ENCODE results near the gene MRPS9. TPM values are rescaled to one million over a fixed set of nuclear protein-coding genes. Genes with fewer than 3 reads are reported as not detected.

The MRPS9 gene
- 10 to 100 TPM in 3 of 5 donors, 1 to 10 TPM in 1, not detected in 1; 8.7 to 24.6 (median 18.2) TPM for total RNA-seq
- polyA plus RNA-seq, result 10 to 100 TPM; 20.1 to 30.9 (median 28.6) TPM
- long read RNA-seq, donor 1, transcript MRPS9-201 (11 exons, 1,500 nt), result major isoform, 5 of 7 reads
- long read RNA-seq, donor 1, partial matches to known transcripts, result 0 of 7 reads
- long read RNA-seq, donor 1, other reads (novel, unspliced or antisense), result 0 of 7 reads
- long read RNA-seq, donor 2, transcript MRPS9-201 (11 exons, 1,500 nt), result major isoform, 6 of 8 reads
- long read RNA-seq, donor 2, partial matches to known transcripts, result 0 of 8 reads
- long read RNA-seq, donor 2, other reads (novel, unspliced or antisense), result 0 of 8 reads
- long read RNA-seq, donor 3, partial matches to known transcripts, result 0 of 7 reads
- long read RNA-seq, donor 3, other reads (novel, unspliced or antisense), result 0 of 7 reads
- long read RNA-seq, donor 4, partial matches to known transcripts, result 0 of 2 reads
- long read RNA-seq, donor 4, other reads (novel, unspliced or antisense), result 0 of 2 reads
- long read RNA-seq, donor 5, transcript MRPS9-203 (4 exons, 982 nt), result major isoform, 11 of 14 reads
- long read RNA-seq, donor 5, partial matches to known transcripts, result 0 of 14 reads
- long read RNA-seq, donor 5, other reads (novel, unspliced or antisense), result 0 of 14 reads
- long read RNA-seq, donor 6, result 0 reads
- long read RNA-seq, donor 7, transcript MRPS9-201 (11 exons, 1,500 nt), result major isoform, 15 of 29 reads
- long read RNA-seq, donor 7, transcript MRPS9-203 (4 exons, 982 nt), result minor isoform, 14 of 29 reads
- long read RNA-seq, donor 7, partial matches to known transcripts, result 0 of 29 reads
- long read RNA-seq, donor 7, other reads (novel, unspliced or antisense), result 0 of 29 reads
- long read RNA-seq, donor 8, transcript MRPS9-203 (4 exons, 982 nt), result major isoform, 10 of 15 reads
- long read RNA-seq, donor 8, transcript MRPS9-201 (11 exons, 1,500 nt), result minor isoform, 5 of 15 reads
- long read RNA-seq, donor 8, partial matches to known transcripts, result 0 of 15 reads
- long read RNA-seq, donor 8, other reads (novel, unspliced or antisense), result 0 of 15 reads
- long read RNA-seq, donor 9, transcript MRPS9-203 (4 exons, 982 nt), result major isoform, 7 of 22 reads
- long read RNA-seq, donor 9, partial matches to known transcripts, result 12 of 22 reads
- long read RNA-seq, donor 9, other reads (novel, unspliced or antisense), result 0 of 22 reads
- long read RNA-seq, donor 10, partial matches to known transcripts, result 0 of 8 reads
- long read RNA-seq, donor 10, other reads (novel, unspliced or antisense), result 0 of 8 reads

DNA sequence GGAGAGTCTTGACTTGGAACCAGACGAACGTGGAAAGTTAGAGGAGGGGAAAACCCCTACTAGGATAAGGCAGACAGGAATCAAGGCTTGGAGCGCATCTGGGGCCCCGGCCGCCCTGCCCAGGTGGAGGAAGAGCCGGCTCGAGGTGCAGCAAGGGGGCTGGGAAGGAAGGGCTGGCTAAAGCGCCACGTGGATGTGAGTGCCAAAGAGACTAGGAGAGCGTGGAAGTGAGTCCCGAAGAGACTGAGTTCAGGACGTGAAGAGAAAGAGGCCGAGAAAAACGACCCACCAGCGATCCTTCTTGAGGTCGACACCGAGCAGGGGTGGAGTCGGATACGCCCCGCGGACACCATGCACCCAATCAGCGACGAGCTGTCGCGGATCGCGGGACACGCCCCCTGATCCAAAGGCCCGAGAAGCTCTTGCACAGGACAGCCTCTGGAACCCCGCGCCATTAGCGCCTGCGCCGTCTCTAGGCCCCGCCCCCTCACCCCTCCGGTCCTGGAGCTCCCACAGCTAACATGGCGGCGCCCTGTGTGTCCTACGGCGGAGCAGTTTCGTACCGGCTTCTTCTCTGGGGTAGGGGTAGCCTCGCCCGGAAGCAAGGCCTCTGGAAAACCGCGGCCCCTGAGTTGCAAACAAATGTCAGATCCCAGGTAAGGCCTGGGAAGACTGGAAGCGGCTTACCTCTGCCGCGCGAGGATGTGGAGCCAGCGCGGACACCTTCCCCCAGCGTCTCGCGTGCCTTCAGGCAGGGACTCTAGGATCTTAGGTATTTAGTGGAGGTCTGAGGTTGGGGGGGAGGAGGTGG, at the start of gene MRPS9:
Gene MRPS9 (plus strand): TSS at position 498 of the 811 bp plus-strand sequence. CDS start 24 bp downstream, at position 522.
- intact Hi-C loops (cut with DNase I; ENCODE audit: low total_unique reads), result no loop called here
- Histone ChIP-seq H3K4me3 (peak within 1 kb of the TSS; percentile 72 to 90 (median 81)), H3K27ac (peak within 1 kb of the TSS; percentile 84 to 90 (median 85)), H3K9me3 (no peaks in the 10 kb centered on the region), H3K4me1 (peaks cover 0 to 52% (median 31%) of the 10 kb centered on the region in 4 donors), H3K27me3 (no peaks in the 10 kb centered on the region), H3K36me3 (no peaks in the 10 kb centered on the region)
- peak; percentile 99 to 100 for DNase-seq
- WGBS, 5 donors, result 0 to 1% (median 1%) methylated on average over 38 to 55 of the region's 55 CpGs
- TF ChIP-seq EP300 (IDR thresholded peaks at IDR 0.05), result no peak
- TF ChIP-seq POLR2AphosphoS5 (IDR thresholded peaks at IDR 0.05), result peak in 2 of 3 donors; percentile 48 to 59
- TF ChIP-seq, protein P1, sequence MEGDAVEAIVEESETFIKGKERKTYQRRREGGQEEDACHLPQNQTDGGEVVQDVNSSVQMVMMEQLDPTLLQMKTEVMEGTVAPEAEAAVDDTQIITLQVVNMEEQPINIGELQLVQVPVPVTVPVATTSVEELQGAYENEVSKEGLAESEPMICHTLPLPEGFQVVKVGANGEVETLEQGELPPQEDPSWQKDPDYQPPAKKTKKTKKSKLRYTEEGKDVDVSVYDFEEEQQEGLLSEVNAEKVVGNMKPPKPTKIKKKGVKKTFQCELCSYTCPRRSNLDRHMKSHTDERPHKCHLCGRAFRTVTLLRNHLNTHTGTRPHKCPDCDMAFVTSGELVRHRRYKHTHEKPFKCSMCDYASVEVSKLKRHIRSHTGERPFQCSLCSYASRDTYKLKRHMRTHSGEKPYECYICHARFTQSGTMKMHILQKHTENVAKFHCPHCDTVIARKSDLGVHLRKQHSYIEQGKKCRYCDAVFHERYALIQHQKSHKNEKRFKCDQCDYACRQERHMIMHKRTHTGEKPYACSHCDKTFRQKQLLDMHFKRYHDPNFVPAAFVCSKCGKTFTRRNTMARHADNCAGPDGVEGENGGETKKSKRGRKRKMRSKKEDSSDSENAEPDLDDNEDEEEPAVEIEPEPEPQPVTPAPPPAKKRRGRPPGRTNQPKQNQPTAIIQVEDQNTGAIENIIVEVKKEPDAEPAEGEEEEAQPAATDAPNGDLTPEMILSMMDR (IDR thresholded peaks at IDR 0.05), result no peak

DNA sequence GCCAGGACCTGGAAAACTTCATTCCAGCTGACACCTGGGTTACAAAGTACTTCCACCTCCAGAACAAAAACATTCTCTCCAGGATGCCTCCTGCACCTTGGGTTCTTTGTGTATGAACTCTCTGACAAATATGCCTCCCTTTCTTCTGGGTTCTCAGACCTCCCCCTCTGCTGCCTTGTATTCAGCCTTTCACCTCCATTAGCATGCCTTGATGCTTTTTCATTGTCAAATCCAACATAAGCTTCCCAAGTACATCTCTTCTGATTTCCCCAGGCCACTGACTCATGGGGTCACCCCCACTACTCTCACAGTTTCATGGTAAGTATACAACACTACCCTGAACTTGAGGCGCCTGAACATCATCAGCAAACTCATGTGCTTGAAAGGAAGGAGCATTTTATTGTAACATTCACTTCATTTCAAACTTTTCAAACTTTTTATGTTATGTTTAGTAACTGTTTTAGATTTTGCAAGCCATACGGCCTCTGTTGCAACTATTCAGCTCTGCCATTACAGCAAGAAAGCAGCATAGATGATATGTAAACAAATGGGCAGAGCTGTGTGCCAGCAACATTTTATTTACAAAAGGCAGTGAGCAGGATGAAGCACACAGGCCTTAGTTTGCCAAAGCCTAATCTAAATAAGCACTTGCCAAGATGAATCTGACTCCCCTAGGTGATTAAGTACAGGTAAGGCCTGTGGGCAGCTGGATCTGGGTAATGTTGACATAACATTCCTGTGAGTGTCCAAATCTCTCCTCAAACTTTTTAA, 32.5 kb upstream of the MRPS9 start:
- no peaks in the 10 kb centered on the region for H3K27me3 ChIP-seq
- H3K4me1 ChIP-seq, result peaks cover 0 to 16% (median 14%) of the 10 kb centered on the region in 4 donors
- DNase-seq, result peak; percentile 7 to 49
- intact Hi-C loops (cut with DNase I; ENCODE audit: low total_unique reads), result no loop called here
- no peaks in the 10 kb centered on the region for H3K36me3 ChIP-seq
- no peak overlapping the region for H3K4me3 ChIP-seq
- H3K9me3 ChIP-seq, result peaks cover 0 to 15% (median 8%) of the 10 kb centered on the region in 4 donors
- H3K27ac ChIP-seq, result no peak overlapping the region
- 29 to 53% (median 30%) methylated on average over 2 of the region's 2 CpGs for WGBS, 5 donors
- TF ChIP-seq POLR2AphosphoS5 (IDR thresholded peaks at IDR 0.05) (peak in 1 of 3 donors; percentile 36), POLR2A (IDR thresholded peaks at IDR 0.05) (no peak)

DNA sequence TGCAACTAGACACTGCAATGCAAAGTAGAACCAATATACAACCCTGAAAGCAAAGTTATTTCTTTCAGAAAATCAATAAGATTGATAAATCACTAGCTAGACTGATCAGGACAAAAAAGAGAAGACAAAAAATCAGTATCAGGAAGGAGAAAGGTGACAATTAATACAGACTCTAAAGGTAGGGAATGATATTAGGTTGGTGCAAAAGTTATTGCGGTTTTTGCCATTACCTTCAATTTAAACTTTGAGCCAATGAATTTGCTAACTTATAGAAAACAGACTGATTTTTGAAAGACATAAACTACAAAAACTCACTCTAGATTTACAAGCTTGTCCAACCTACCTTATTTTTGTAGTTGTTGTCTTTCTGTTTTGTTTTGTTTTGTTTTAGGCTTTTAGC, 30.5 kb upstream of the MRPS9 start:
- WGBS, 5 donors, result 89 to 100% (median 93%) methylated on average over 1 of the region's 1 CpG
- TF ChIP-seq EP300 (IDR thresholded peaks at IDR 0.05), result no peak
- no peak for TF ChIP-seq POLR2AphosphoS5 (IDR thresholded peaks at IDR 0.05)
- no peak for TF ChIP-seq POLR2A (IDR thresholded peaks at IDR 0.05)
- TF ChIP-seq, protein P1 (IDR thresholded peaks at IDR 0.05), result no peak
- Histone ChIP-seq H3K4me3 (no peak overlapping the region), H3K36me3 (no peaks in the 10 kb centered on the region), H3K4me1 (peaks cover 0 to 16% (median 14%) of the 10 kb centered on the region in 4 donors), H3K27ac (no peak overlapping the region), H3K27me3 (no peaks in the 10 kb centered on the region), H3K9me3 (peaks cover 0 to 9% (median 0%) of the 10 kb centered on the region in 4 donors)
- DNase-seq, result no peak
- intact Hi-C loops (cut with DNase I; ENCODE audit: low total_unique reads), result no loop called here

Data from stomach (tissue), 19 donors.